GM10266 (cell line): ENCODE data around the gene CFTR.
"Not testable (repeated sequence)": the region's sequence is repeated elsewhere in the genome, so short reads cannot be mapped to it uniquely, and the experiment has no call there.

Source experiments
- DNase-seq: peaks from one replicate; pipeline ENCODE4 v3.0.0; 2012; ENCODE audit errors: extremely low spot score
- TF ChIP-seq, protein P1 (sequence below): IDR thresholded peaks from 2 replicates; pipeline ENCODE4 v1.5.1; 2012; ENCODE audit warnings: mild to moderate bottlenecking, low read depth; ENCODE audit not compliant: control insufficient read depth, insufficient read depth; ENCODE audit errors: missing control alignments

Gene CFTR

DNA sequence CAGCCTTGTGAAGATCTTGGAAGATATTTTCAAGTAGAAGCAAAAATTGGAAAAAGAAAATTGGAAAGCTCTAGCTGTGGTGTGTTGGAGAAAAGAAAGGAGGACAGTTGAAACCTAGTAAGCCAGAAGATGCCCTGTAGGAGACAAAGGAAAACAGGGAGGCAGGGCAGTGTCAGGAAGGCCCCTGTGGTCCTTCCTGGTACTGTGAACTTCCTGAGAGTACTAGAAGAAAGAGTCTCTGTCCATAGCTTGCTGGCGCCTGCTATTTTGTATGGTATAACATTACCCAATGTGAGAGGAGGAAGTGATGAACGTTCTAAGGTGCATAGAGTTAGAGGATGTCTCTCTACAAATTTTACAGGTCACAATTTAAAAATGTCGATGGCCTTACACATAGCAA lies 210.3 kb downstream of the CFTR start:
- DNase-seq, result no peak
- TF ChIP-seq, protein P1, sequence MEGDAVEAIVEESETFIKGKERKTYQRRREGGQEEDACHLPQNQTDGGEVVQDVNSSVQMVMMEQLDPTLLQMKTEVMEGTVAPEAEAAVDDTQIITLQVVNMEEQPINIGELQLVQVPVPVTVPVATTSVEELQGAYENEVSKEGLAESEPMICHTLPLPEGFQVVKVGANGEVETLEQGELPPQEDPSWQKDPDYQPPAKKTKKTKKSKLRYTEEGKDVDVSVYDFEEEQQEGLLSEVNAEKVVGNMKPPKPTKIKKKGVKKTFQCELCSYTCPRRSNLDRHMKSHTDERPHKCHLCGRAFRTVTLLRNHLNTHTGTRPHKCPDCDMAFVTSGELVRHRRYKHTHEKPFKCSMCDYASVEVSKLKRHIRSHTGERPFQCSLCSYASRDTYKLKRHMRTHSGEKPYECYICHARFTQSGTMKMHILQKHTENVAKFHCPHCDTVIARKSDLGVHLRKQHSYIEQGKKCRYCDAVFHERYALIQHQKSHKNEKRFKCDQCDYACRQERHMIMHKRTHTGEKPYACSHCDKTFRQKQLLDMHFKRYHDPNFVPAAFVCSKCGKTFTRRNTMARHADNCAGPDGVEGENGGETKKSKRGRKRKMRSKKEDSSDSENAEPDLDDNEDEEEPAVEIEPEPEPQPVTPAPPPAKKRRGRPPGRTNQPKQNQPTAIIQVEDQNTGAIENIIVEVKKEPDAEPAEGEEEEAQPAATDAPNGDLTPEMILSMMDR, result no peak

DNA sequence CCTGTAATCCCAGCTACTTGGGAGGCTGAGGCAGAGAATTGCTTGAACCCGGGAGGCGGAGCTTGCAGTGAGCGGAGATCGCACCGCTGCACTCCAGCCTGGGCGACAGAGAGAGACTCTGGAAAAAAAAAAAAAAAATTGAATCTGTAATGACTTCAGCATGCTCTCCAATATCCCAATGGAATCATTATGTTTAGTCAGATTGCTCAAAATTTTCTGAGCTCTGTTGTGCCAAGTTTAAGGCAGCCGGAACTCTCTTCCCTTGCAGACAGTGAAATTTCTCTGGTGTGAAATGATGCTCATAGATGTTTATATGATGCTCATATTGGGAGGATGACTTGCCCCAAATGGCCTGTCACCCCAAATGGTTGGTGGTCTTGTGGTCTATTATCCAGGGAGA lies 212.5 kb downstream of the CFTR start:
- TF ChIP-seq, protein P1, result no peak
- no peak for DNase-seq

DNA sequence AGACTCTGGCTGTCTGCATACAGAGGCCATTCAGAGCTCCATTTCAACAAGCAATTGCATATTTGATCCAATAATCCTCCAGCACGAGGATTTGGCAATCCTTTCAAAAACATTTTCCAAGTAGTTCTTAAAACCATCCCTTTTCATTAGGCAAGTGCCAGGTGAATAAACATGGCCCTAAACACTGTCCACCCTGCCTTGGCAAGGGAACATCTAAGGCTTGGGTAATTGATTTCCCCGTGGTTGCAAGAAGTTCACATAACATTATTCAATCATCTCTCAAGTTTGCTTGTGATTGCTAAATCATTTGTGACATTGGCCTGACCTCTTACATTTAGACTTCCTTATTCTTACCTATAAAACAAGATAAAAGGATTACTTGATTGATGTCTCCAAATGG lies 218.2 kb downstream of the CFTR start:
- TF ChIP-seq, protein P1, result no peak

DNA sequence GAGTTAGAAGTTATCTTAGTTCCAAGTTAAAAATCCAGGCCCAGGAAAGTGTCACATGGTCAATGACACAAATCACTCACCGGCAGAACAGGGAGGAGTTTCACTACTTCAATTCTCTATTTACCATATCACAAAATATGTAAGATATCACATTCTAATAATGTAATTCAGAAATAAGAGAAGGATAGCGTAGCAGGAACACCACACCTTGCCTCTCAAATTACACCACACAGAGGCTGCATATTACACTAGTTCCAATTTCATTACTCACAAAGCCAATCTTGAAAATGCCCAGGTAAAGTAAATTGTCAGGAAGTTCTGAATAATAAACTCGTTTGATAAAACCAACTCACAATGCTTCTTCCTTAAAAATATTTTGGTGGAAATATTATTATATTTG lies 224.2 kb downstream of the CFTR start:
- DNase-seq, result no peak
- TF ChIP-seq, protein P1, result no peak

More for the DNA sequence above, 218.2 kb downstream of the CFTR start:
- no peak for DNase-seq

DNA sequence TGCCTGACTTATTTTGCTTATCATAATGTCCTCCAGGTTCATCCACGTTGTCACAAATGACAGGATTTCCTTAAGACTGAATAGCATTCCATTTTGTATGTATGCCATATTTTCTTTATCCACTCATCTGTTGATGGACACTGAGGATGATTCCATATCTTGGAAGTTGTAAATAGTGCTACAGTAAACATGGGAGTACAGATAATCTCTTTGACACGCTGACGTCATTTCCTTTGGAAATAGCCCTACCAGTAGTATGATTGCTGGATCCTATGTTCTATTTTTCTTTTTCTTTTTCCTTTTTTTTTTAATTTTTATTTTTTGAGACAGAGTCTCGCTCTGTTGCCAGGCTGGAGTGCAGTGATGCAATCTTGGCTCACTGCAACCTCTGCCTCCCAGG lies 225.8 kb downstream of the CFTR start:
- TF ChIP-seq, protein P1, result no peak
- no peak for DNase-seq

DNA sequence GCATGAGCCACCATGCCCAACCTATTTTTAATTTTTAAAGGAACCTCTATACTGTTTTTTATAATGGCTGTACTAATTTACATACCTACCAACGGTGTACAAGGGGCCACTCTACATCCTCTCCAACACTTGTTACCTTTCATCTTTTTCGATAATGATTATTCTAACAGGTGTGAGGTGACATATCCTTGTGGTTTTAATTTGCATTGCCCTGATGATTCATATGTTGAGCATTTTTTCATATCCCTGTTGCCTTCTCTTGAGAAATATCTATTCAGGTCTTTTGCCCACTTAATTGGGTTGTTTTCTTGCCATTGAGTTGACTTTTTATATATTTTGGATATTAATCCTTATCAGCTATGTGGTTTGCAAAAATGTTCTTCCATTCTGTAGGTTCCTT lies 226.4 kb downstream of the CFTR start:
- TF ChIP-seq, protein P1, result no peak
- no peak for DNase-seq

DNA sequence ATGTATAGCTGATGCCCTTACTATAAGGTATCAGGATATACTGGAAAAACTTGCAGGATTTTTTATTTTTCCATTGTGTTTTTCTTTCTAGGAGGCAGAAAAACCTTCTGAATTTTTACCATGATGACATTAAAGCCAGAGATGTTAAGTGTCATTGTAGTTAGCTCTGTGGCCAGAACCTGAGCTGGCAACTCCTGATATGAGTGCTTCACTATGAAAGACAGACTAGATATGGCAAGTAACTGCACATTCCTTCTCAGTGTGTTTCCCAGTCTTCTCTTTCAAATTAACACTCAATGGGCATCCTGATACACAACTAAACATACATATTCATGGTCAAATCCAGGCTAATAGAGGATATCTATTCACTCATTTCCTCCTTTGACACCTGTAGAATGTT lies 227.3 kb downstream of the CFTR start:
- TF ChIP-seq, protein P1, result no peak
- no peak for DNase-seq

DNA sequence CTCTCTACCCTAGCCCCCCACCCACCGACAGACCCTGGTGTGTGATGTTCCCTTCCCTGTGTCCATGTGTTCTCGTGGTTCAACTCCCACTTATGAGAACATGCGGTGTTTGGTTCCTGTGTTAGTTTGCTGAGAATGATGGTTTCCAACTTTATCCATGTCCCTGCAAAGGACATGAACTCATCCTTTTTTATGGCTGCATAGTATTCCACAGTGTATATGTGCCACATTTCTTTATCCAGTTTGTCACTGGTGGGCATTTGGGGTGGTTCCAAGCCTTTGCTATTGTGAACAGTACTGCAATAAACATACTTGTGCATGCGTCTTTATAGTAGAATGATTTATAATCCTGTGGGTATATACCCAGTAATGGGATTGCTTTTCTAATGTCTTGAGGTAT lies 228.3 kb downstream of the CFTR start:
- DNase-seq, result not testable (repeated sequence)
